H9 (cell line): ENCODE results near the gene MED9. TPM values are rescaled to one million over a fixed set of nuclear protein-coding genes. Genes with fewer than 3 reads are reported as not detected.

Experiments
- DNase-seq: peaks from one replicate; pipeline ENCODE4 v3.0.0-alpha.2; 2017
- H2AFZ ChIP-seq: one replicate; pipeline ENCODE4 v1.6.1; 2013; ENCODE audit warnings: mild to moderate bottlenecking, low read length, control low read depth, moderate library complexity
- H2AK5ac ChIP-seq: 2 replicates; pipeline ENCODE4 v1.6.1; 2013; ENCODE audit warnings: low read length, control low read depth, mixed read lengths; ENCODE audit not compliant: insufficient read length
- H2BK120ac ChIP-seq: one replicate; pipeline ENCODE4 v1.6.1; 2013; ENCODE audit warnings: low read depth, mild to moderate bottlenecking, low read length, control low read depth, inconsistent platforms; ENCODE audit not compliant: poor library complexity, severe bottlenecking
- H2BK12ac ChIP-seq: 2 replicates; pipeline ENCODE4 v1.6.1; 2013; ENCODE audit warnings: low read length, control low read depth, mixed read lengths, low read depth; ENCODE audit not compliant: insufficient read length
- H2BK15ac ChIP-seq: 2 replicates; pipeline ENCODE4 v1.6.1; 2013; ENCODE audit warnings: low read depth, low read length, control low read depth
- H2BK20ac ChIP-seq: one replicate; pipeline ENCODE4 v1.6.1; 2013; ENCODE audit warnings: low read depth, mild to moderate bottlenecking, low read length, control low read depth, inconsistent platforms; ENCODE audit not compliant: poor library complexity, severe bottlenecking
- H2BK5ac ChIP-seq: 2 replicates; pipeline ENCODE4 v1.6.1; 2013; ENCODE audit warnings: low read length, control low read depth, mixed read lengths; ENCODE audit not compliant: insufficient read length
- H3K14ac ChIP-seq: 2 replicates; pipeline ENCODE4 v1.6.1; 2013; ENCODE audit warnings: low read length, control low read depth; ENCODE audit not compliant: insufficient read depth
- H3K18ac ChIP-seq: 2 replicates; pipeline ENCODE4 v1.6.1; 2013; ENCODE audit warnings: low read depth, mild to moderate bottlenecking, mixed read lengths, low read length, control low read depth; ENCODE audit not compliant: insufficient read length
- H3K23ac ChIP-seq: 2 replicates; pipeline ENCODE4 v1.6.1; 2013; ENCODE audit warnings: low read length, control low read depth, mixed read lengths, low read depth; ENCODE audit not compliant: insufficient read length
- H3K23me2 ChIP-seq: 2 replicates; pipeline ENCODE4 v1.6.1; 2013; ENCODE audit warnings: low read depth, mild to moderate bottlenecking, mixed read lengths, low read length, control low read depth; ENCODE audit not compliant: insufficient read length, poor library complexity, severe bottlenecking
- H3K27ac ChIP-seq: 2 replicates; pipeline ENCODE4 v1.5.1; 2013; ENCODE audit warnings: low read length, control low read depth, mixed read lengths, low read depth; ENCODE audit not compliant: insufficient read length
- H3K27me3 ChIP-seq: 2 replicates; pipeline ENCODE4 v1.6.1; 2013; ENCODE audit warnings: low read length, control low read depth, inconsistent platforms; ENCODE audit not compliant: insufficient read depth
- H3K4ac ChIP-seq: 2 replicates; pipeline ENCODE4 v1.6.1; 2013; ENCODE audit warnings: low read depth, mild to moderate bottlenecking, control low read depth, inconsistent platforms, low read length, moderate library complexity
- H3K4me1 ChIP-seq: 2 replicates; pipeline ENCODE4 v1.6.1; 2013; ENCODE audit warnings: low read length, control low read depth, inconsistent platforms; ENCODE audit not compliant: insufficient read depth
- H3K4me2 ChIP-seq: 2 replicates; pipeline ENCODE4 v1.6.1; 2013; ENCODE audit warnings: low read length, control low read depth, mixed read lengths; ENCODE audit not compliant: insufficient read length, insufficient read depth
- H3K56ac ChIP-seq: 2 replicates; pipeline ENCODE4 v1.6.1; 2013; ENCODE audit warnings: low read depth, mild to moderate bottlenecking, mixed read lengths, low read length, control low read depth; ENCODE audit not compliant: insufficient read length
- H3K79me1 ChIP-seq: 2 replicates; pipeline ENCODE4 v1.6.1; 2013; ENCODE audit warnings: low read depth, mild to moderate bottlenecking, moderate library complexity, low read length, control low read depth, inconsistent platforms; ENCODE audit not compliant: insufficient read depth, poor library complexity, severe bottlenecking
- H3K79me2 ChIP-seq: 2 replicates; pipeline ENCODE4 v1.6.1; 2013; ENCODE audit warnings: low read length, control low read depth, inconsistent platforms; ENCODE audit not compliant: insufficient read depth
- H3K9ac ChIP-seq: 2 replicates; pipeline ENCODE4 v1.6.1; 2013; ENCODE audit warnings: low read length, control low read depth, mixed read lengths; ENCODE audit not compliant: insufficient read length; ENCODE audit errors: extremely low read depth
- H3K9me3 ChIP-seq: one replicate; pipeline ENCODE4 v1.6.1; 2013; ENCODE audit warnings: low read depth, low read length, inconsistent platforms; ENCODE audit not compliant: control insufficient read depth
- H3T11ph ChIP-seq: one replicate; pipeline ENCODE4 v1.6.1; 2013; ENCODE audit warnings: mild to moderate bottlenecking, low read length, control low read depth, inconsistent platforms
- H4K20me1 ChIP-seq: one replicate; pipeline ENCODE4 v1.6.1; 2013; ENCODE audit not compliant: control insufficient read depth, insufficient read length, insufficient read depth
- H4K5ac ChIP-seq: 2 replicates; pipeline ENCODE4 v1.6.1; 2013; ENCODE audit warnings: low read depth, mild to moderate bottlenecking, mixed read lengths, low read length, control low read depth; ENCODE audit not compliant: insufficient read length
- H4K8ac ChIP-seq: replicated peaks from 2 replicates; pipeline ENCODE4 v1.6.1; 2013; ENCODE audit warnings: low read length, control low read depth, mixed read lengths, low read depth; ENCODE audit not compliant: insufficient read length
- H4K91ac ChIP-seq: 2 replicates; pipeline ENCODE4 v1.6.1; 2013; ENCODE audit warnings: low read depth, mild to moderate bottlenecking, moderate library complexity, mixed read lengths, low read length, control low read depth; ENCODE audit not compliant: insufficient read length
- H3K27ac Mint-ChIP-seq, 3 experiments: 2 replicates in 2 of 3; 3 replicates in 1 of 3; pipeline ENCODE4 v1.8.0; 2020 to 2021; ENCODE audit warnings: mixed read lengths in 3 of 3, mild to moderate bottlenecking in 1 of 3, moderate library complexity in 1 of 3
- H3K27me3 Mint-ChIP-seq: 2 replicates; pipeline ENCODE4 v1.8.0; 2021; ENCODE audit warnings: low read depth, mild to moderate bottlenecking, moderate library complexity, mixed read lengths
- H3K36me3 Mint-ChIP-seq, 3 experiments: 2 replicates in 2 of 3; 3 replicates in 1 of 3; pipeline ENCODE4 v1.8.0; 2020 to 2021; ENCODE audit warnings: low read depth in 3 of 3, mixed read lengths in 3 of 3; ENCODE audit not compliant: insufficient read depth in 1 of 3
- H3K4me1 Mint-ChIP-seq, 2 experiments: 2 replicates each; pipeline ENCODE4 v1.8.0; 2020; ENCODE audit warnings: mixed read lengths in 2 of 2
- H3K4me3 Mint-ChIP-seq, 2 experiments: 2 replicates in 1 of 2; 3 replicates in 1 of 2; pipeline ENCODE4 v1.8.0; 2020 to 2021; ENCODE audit warnings: mild to moderate bottlenecking in 2 of 2, mixed read lengths in 2 of 2, moderate library complexity in 1 of 2
- H3K9me3 Mint-ChIP-seq, 2 experiments: 2 replicates in 1 of 2; 3 replicates in 1 of 2; pipeline ENCODE4 v1.8.0; 2020; ENCODE audit warnings: mild to moderate bottlenecking in 2 of 2, mixed read lengths in 2 of 2, moderate library complexity in 1 of 2
- WGBS: extraction: QIAGEN DNeasy Blood & Tissue Kit; methylation state at CpG from one replicate; pipeline ENCODE4 v1.1.7; 2013; ENCODE audit warnings: missing lambda C conversion rate, low lambda C conversion rate, mixed read lengths; ENCODE audit not compliant: insufficient read length; ENCODE audit errors: extremely low coverage; 5-methylcytosine and 5-hydroxymethylcytosine counted together
- total RNA-seq: library from RNA; stranded (reverse); gene quantifications from 2 replicates; pipeline ENCODE4 v1.2.1, GENCODE V29; 2021
- TF ChIP-seq, protein P1 (sequence below): fragments of 200-600 bp; sonication (generic); conservative IDR thresholded peaks from 3 replicates; pipeline ENCODE4 v1.8.0; 2021; ENCODE audit warnings: antibody characterized with exemption, mild to moderate bottlenecking

MED9 gene
- total RNA-seq, 1 experiment from 2014 or later, result 20.0 TPM

DNA sequence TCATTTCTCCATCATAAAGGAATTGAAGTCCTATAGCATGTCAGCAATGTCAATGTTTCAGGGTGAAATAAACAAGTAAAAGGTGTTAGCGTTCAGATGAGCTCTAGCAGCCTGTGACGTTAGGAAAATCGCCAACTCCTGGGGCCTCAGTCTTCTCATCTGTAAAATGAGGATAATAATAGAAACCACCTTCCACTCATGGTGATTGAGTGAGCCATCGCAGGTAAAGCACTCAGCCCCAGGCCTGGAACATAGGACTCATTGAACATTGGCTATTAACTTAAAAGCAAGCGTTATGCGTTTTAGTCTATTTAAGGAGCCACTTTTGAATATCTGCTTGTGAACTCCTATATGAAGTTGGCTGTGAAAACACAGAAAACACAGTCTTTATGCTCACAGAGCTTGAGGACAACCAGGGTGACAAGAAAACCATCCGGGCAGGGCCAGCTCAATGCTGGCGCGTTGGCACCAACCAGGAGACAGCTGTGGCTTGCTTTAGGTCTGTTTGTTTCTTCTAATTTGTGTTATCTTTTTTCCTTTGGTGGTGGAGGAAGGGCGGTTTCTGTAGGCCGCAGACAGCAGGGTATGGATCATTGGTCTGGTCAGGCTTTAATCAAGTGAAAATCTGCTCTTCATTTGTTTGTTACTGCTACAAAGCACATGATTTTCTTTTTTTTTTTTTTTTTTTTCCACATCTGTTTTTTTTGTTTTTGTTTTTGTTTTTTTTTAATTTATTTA is 35.7 kb upstream of the MED9 start:
- no peak overlapping the region for H2BK15ac ChIP-seq
- no peak overlapping the region for H2BK120ac ChIP-seq
- no peak overlapping the region for H4K5ac ChIP-seq
- no peak overlapping the region for H3K27ac ChIP-seq
- no peak overlapping the region for H3K4ac ChIP-seq
- DNase-seq, result no peak
- no peak overlapping the region for H4K91ac ChIP-seq
- no peak overlapping the region for H3K18ac ChIP-seq
- no peaks in the 10 kb centered on the region for H3K79me2 ChIP-seq
- no peaks in the 10 kb centered on the region for H3K9me3 ChIP-seq
- no peak overlapping the region for H3K9ac ChIP-seq
- Mint-ChIP-seq H3K4me1 (peaks cover 26 to 29% of the 10 kb centered on the region in 2 experiments), H3K36me3 (peaks cover 0 to 4% (median 0%) of the 10 kb centered on the region in 3 experiments; a peak in 2 of 7 replicates), H3K27ac (0 out of 7 replicates have a peak overlapping the region, but pooled peaks of 1 of the 3 experiments have one; percentile 24), H3K9me3 (peaks cover 4 to 5% of the 10 kb centered on the region in 2 experiments; a peak in 3 of 5 replicates), H3K4me3 (no peak overlapping the region), H3K27me3 (peaks cover 10% of the 10 kb centered on the region)
- no peak overlapping the region for H4K8ac ChIP-seq
- WGBS, result no CpG with 5 or more reads among the region's 11 CpGs
- H2AK5ac ChIP-seq, result no peak overlapping the region
- H2BK20ac ChIP-seq, result no peak overlapping the region
- H3K4me1 ChIP-seq, result no peaks in the 10 kb centered on the region; the same call in 1 of the 2 replicates
- no peak overlapping the region for H3K14ac ChIP-seq
- H3K79me1 ChIP-seq, result no peaks in the 10 kb centered on the region
- no peak overlapping the region for H3K56ac ChIP-seq
- no peak overlapping the region for H2AFZ ChIP-seq
- no peak overlapping the region for H3T11ph ChIP-seq
- H3K23ac ChIP-seq, result no peak overlapping the region
- TF ChIP-seq, protein P1, sequence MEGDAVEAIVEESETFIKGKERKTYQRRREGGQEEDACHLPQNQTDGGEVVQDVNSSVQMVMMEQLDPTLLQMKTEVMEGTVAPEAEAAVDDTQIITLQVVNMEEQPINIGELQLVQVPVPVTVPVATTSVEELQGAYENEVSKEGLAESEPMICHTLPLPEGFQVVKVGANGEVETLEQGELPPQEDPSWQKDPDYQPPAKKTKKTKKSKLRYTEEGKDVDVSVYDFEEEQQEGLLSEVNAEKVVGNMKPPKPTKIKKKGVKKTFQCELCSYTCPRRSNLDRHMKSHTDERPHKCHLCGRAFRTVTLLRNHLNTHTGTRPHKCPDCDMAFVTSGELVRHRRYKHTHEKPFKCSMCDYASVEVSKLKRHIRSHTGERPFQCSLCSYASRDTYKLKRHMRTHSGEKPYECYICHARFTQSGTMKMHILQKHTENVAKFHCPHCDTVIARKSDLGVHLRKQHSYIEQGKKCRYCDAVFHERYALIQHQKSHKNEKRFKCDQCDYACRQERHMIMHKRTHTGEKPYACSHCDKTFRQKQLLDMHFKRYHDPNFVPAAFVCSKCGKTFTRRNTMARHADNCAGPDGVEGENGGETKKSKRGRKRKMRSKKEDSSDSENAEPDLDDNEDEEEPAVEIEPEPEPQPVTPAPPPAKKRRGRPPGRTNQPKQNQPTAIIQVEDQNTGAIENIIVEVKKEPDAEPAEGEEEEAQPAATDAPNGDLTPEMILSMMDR, result no peak
- no peak overlapping the region for H2BK5ac ChIP-seq
- no peaks in the 10 kb centered on the region for H3K27me3 ChIP-seq
- no peak overlapping the region for H2BK12ac ChIP-seq
- H4K20me1 ChIP-seq, result no peaks in the 10 kb centered on the region
- no peak overlapping the region for H3K4me2 ChIP-seq
- H3K23me2 ChIP-seq, result no peaks in the 10 kb centered on the region
